GM18517 (cell line): ENCODE data around the gene SLC26A4.

Experiments used
- ATAC-seq: cut with Tn5 transposase; IDR thresholded peaks from one replicate; pipeline ENCODE4 v1.9.1; 2021; ENCODE audit warnings: mild to moderate bottlenecking, moderate library complexity; ENCODE audit not compliant: unreplicated experiment

SLC26A4 gene

DNA sequence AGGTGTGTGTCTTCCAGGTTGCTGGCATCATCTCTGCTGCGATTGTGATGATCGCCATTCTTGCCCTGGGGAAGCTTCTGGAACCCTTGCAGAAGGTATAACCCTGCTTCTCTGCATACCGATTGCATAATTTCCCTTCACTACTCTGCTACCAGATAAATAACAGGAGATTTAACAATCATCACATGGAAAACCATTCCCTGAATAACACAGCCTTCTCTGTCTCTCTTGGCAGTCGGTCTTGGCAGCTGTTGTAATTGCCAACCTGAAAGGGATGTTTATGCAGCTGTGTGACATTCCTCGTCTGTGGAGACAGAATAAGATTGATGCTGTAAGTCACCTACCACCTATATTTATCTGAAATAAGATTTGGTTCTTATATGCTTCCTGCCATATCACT lies 33.8 kb downstream of the SLC26A4 start:
- ATAC-seq: no peak

DNA sequence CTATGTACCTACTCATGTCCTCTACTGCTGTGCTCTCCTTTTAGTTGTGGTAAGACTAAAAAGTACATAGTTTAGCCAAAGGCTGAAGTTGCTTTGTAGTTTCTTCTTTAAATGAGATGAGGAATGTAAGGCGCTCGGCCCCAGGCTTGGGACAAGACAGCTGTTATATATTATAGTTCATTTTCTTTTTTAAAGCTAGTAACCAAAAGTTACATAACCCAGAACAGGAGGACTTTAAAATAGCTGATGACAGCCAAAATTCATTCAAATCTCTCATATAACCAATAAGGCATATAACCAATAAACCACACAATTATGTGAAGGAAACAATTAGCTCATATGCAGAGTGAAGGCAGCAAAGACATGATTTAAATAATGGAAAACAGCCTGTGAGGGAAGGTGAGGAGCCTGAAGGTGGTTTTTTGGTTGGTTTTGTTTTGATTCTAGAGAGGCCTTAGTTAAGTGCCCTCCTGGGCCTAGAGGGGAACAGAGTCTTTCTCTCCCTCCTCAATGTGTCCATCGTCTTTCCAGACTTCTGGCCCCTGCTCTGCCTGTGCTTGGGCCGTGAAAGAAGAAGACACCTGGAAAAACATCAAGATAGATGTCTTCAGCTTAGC lies 35.8 kb downstream of the SLC26A4 start:
- ATAC-seq: no peak

DNA sequence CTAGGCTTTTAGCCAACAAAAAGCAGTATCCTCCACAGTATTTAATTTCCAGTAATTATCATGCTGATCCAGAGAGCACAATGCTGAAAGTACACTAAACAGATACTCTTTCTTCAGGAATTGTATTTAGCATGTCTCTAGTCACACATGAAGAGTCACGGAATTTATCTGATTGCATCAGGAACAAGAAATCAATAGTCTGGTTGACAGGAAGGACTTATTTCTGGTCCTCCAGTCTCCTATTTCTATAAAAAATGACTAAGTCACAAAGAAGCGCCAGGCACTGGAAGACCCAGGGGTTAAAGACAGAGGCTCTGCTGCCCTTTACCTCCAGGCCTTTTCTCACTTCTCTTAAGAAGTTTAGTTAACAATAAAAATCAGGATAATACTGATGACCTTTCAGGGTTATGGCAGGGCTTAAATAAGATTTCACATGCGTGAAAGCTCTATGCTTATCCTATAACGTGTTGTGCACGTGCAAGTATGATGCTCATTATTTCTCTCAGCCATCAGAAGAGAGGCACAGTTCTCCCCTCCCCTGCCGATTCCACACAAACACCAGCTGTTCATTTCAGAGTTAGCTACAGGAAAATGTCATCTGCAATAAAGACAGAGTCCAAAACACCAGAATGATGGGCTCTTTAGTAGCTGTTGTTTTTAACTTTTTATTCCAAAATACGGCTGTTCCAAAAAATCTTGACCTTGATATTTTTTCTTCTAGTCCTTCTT lies 36.9 kb downstream of the SLC26A4 start:
- ATAC-seq: no peak

DNA sequence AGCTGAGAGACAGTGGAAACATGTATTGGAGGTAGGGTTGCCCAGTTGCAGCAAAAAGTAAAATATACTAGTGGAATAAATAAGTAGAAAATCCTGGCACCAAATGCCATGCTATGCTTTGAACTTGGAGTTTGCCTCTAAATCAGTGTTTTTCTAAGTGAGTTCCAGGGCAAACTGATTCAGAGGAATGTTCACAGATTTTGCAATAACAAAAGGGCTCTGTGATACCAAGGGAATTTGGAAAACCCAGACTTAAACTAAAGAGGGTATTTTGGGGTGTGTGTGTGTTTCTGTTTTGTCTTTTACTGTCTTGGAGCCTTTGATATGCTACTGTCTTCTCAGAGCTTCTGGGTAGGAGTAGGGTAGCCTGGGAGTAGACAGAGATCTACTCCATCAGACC lies 39.9 kb downstream of the SLC26A4 start:
- no peak for ATAC-seq

DNA sequence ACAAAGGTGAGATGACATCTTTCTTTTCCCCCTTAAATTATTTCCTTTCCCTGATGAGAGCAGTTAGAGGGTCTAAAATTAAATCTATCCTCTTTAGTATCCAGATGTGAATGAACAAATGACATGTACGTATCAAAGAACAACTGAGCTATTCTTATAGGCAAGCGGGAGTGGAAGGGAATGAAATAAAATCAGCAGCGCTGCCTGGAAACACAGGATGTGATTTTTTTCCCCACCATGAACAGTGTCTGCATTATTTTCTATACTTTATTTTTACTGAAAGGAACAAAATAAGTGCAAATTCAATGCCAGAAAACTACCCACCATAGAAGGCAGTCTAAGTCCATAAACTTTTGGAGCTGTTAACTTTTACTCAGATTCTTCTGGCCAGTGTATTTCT lies 40.6 kb downstream of the SLC26A4 start:
- ATAC-seq: no peak

DNA sequence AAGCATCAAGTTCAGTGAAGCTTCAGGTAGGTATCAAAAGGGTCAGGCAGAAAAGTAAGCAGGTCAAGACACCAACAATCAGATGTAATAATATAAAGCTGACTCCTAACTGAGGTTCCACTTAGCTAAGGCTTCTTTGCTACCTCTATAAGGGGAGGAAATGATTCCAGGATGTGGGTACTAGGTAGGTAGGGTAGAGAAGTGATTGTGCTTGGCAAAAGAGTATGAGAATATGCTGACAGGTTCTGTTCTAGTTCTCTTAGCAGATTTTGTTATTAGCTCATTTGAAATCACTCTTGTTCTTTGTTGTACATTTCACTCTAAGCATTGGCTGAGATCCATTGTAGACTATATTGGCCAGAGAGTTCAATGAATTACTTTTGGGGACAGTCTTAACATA lies 42.6 kb downstream of the SLC26A4 start:
- ATAC-seq: no peak

DNA sequence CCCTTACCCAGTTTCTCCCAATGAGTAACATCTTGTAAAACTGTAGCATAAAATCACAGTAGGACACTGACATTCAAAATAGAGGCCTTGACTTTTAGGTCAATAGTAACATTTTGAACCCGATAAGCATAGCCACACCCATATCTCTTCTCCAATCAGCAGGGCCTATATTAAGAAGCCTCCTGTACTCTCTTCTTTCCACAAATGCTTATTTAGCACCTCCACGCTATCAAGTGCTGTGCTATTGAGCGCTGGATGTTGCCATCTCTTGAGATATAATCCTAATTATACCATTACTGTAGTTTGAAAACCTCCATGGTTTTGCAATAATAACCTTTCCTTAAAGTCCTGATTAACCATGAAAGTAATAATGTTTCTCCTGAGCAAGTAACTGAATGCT lies 43.2 kb downstream of the SLC26A4 start:
- no peak for ATAC-seq

DNA sequence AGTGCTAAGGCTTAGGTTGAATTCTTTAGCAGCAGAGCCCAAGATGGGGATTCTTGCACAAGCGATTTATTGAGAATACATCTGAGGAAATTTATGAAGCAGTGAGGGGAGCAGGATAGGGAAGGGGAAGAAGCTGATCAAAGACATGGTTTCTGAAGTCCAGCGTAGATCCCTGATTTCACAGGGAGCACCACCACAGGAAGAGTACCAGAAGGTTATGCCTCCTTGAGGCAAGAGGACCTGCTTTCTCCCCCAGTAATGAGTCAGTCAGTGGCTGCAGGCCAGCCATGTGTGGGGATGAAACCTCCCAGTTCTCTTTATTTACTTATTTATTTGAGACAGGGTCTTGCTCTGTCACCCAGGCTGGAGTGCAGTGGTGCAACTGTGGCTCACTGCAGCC lies 48.3 kb downstream of the SLC26A4 start:
- ATAC-seq: no peak

DNA sequence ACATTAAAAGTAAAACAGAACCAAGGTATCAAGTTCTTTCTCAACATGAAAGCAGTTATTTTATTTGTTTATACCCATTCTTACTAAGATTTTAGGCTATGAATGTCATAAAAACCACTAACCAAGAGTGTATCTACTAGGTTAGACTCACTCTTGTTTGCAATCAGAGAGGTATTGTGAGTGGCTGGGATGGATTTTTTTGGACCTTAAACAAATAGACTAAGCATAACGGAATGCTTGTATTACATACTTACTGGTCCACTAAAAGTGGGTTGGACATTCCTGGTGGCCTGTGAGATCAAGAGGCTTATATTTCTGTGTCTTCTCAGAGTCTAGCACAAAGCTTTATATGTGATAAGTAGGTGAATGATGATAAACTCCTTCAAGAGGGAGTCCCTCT lies 50.7 kb downstream of the SLC26A4 start:
- ATAC-seq: no peak

DNA sequence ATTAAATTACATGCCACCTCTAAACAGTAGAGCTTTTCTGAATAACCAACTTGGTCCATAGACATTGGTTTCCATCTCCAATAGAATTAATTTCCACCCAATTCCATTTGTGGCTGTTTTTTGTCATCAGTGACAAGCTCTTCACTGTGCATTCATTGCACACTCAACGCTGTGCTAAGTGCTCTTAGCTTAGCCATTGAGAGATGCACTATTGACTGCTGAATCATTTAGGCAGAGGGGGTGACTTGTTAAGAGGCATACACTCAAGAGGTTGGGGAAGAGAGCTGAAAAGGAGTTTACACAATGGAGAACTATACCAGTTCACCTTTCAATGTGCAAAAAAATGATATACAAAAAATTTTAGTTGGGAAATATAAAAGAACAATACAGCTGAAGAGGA lies 51.4 kb downstream of the SLC26A4 start:
- ATAC-seq: no peak

DNA sequence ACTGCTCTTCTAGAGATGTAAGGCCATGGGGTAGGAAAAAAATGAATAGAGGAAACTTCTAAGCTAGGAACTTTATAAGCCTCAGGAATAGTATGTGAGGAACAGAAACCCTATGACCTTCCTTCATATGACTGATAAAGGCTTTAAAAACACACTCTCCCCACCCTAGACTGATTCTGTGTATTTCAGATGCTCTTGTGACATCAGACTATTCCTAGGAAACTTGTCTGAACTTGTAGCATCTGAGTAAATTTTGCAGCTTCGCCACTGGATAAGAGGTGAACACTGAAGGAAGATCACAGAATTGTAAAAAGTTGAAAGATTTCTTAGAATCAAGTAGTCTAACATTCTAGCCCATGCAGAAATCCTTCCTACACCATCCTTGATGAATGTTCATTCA lies 52.3 kb downstream of the SLC26A4 start:
- no peak for ATAC-seq

DNA sequence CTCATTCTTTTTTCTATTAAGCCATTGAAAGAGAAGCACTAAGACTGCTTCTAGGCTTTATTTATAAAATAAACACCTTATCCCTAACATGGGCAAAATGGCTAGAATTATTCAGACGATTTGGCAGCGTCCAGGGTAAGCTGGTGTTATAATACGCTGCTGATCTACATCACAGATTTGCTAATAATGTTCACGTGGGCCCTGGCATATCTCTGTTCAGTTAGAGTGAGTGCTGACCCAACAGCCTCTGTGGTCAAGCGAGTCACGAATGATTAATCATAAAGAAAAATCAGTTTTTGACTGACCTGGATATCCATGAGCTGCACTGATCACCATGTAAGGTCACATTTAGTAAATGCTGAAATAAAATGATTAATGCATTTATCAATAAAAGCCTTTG lies 54.9 kb downstream of the SLC26A4 start:
- no peak for ATAC-seq

DNA sequence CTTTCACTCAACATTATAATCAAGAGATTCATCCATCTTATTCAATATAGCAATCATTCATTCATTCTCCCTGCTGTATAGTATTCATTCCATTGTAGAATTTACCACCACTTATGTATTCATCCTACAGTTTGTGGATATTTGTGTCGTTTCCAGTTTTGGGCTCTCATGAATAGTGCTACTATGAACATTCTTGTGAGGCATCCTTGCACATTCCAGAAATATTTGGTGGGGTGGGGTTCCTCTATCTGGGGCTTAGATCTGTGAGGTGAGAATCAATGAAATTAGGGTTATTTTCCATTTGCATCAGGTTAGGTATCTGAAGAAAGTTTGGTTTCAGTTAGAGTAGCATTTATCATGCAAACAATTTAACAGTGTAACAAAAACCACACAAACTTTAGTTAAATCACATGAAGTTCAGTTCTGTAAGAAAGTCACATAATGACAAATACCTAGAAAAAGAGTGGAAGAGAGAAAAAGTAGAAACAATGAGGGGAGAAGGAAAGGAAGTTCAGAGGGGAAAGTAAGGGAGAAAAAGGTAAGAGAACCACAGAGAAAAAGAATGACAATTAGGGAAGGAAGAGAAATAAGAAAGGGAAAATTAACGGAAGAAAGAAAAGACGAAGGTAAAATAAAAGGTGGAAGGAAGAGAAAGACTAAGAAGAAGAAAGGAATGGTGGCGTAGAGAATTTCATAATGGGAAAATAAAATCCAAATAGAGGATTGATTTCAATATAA lies 58.0 kb downstream of the SLC26A4 start:
- ATAC-seq: no peak

DNA sequence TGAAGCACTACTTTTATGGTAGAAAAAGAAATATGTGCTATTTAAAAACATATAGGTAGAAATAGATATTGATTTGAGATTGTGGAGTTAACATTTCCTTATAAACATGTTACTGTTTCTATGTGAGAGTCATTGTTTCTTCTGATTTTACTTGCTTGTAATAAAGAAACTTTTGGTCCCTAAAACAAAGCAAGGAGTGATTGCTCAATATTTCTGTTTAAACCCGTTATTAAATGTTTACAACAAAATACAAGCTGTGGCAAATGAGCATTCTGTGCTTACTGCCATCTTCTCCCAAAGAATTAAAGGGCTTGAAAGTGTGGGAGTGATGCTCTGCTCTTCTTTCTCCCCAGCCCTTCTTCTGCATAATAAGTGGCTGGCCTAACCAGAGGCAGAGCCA lies 60.7 kb downstream of the SLC26A4 start:
- ATAC-seq: no peak

DNA sequence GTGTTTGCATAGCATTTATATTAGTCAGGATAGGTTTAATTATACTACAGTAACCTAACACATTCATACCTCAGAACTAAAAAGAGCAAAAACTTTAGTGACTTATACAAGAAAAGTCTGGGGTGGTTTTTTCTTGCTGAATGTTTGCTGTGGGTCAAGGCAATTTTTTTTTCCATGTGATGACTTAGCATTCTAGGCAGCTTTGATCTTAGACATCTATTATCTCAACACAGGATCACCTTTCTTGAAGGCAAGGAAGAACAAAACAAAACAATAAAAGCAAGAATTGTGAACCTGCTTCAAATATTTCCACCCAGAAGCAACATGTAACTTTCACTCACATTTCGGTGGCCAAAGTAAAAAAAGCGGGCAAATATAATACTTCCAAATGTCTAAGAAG lies 62.6 kb downstream of the SLC26A4 start:
- no peak for ATAC-seq

DNA sequence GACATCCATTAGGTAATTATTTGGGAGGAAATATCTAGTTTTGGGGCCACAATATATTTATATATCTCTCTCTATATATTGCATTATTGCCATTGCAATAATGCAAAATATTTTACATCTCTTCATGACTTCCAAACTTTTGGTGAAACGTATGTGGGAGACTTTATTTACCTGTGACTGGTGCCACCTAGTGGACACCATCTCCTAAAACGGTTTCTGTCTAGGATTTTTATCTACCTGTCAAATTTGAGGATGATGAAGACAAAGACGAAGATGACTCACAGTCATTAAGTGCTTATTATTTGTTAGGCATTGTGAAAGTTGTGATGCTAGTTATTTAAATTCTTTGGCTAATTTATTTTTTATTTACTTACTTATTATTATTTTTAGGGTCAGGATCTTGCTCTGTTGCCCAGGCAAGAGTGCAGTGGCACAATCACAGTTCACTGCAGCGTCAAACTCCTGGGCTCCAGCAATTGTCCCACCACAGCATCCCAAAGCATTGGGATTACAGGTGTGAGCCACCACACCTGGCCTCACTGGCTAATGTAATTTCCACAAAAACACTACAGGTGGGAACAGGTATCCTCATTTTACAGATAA lies 64.6 kb downstream of the SLC26A4 start:
- ATAC-seq: no peak

DNA sequence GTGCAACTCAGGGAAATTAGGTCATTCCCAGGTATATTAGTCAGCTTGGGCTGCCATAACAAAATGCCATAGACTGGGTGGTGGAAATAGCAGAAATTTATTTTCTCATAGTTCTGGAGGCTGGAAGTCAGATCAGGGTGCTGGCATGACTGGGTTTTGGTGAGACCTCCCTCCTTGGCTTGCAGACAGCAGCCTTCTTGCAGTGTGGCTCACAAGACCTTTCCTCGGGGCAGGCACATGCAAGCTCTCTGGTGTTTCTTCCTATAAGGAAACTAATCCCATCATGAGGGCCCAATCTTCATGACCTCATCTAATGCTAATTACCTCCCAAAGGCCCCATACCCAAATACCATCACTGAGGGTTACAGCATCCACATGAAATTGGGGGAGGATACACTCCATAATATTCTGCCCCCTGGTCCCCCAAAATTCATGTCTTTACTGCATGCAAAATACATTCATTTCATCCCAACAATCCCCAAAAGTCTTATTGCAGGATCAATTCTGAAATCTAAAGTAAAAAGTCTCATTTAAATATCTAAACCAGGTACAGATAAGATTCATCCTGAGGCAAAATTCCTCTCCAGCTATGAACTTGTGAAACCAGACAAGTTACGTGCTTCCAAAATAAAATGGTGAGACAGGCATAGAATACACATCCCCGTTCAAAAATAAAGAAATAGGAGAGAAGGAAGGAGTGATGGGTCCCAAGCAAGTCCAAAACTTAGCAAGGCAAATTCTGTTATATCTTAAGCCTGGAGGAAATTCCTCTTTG lies 65.9 kb downstream of the SLC26A4 start:
- ATAC-seq: no peak

DNA sequence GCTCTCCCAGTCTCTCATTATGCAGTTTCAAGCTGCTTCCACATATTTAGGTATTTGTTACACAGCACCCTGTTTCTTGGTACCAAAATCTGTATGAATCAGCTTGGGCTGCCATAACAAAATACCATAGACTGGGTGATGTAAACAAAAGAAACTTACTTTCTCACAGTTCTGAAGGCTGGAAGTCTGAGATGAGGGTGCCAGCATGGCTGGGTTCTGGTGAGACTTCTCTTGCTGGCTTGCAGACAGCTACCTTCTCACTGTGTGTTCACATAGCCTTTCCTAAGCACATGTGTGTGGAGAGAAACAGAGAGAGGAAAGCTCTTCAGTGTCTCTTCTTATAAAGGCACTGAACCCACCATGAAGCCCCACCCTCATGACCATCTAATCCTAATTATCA lies 67.6 kb downstream of the SLC26A4 start:
- ATAC-seq: no peak

DNA sequence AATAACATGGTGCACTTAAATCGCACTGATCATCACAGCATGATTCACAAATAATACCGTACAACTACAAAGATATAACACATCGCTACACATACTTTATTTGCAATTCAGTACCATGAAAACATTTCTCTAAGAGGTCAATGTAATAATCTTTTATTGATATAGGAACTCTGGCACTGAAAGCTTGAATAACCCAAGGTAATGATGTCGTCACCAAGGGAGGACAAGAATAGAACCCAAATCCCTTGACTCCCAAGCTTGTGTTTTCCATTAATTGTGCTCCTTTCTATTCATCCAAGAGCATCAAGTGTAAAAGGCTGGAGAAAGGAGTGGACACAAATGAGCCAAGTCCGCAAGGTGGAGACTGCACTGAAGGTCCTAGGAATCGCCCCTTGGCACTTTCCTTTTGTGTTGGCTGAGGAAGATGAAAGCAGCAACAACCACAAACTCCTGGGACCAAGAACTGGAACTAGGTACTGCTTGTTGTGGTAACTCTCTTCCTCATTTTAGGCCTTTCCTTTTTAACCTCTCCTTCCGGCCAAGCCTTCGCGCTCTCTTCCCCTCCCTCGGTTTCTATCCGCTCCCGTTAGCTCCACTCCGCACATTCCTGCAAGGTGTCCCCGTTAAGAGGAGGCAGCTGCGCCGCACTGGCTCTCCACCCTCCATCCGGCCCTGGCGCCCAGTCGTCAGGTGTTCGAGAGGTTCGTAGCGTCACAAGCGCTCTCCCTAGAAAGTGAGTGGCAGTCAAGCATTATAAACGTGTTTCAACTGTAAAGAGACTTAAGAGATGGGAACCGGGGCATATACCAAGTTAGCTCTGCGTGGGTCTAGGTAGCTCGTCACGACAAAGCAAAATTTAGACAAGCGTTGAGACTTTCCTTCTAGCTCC lies 82.3 kb downstream of the SLC26A4 start:
- peak; percentile 39 for ATAC-seq
